ENCODE data around the gene TSEN54.

- TF ChIP-seq FOXP2 (optimal IDR thresholded peaks at IDR 0.05; ENCODE audit: borderline replicate concordance, extremely low read depth, extremely low read length, insufficient read depth) (no peak), SIN3A (IDR thresholded peaks at IDR 0.05; ENCODE audit: borderline replicate concordance, insufficient read depth, low read length) (no peak), REST (IDR thresholded peaks at IDR 0.05; ENCODE audit: insufficient read depth in 1 of 2, low read depth in 2 of 2, low read length in 2 of 2) (no peak), TAF1 (IDR thresholded peaks at IDR 0.05; ENCODE audit: borderline replicate concordance, insufficient read depth, low read length) (no peak)
Observed at GRCh38 chr17:75507733-75508719, 8.3 kb upstream of the TSEN54 start.

Measured in PFSK-1 (cell line).